ENCODE data around the gene ADCY10.
"Not testable (repeated sequence)": the region's sequence is repeated elsewhere in the genome, so short reads cannot be mapped to it uniquely, and the experiment has no call there.

ADCY10 gene

GRCh38 chr1:167860231-167860923 lies 53.6 kb downstream of the ADCY10 start:
- DNase-seq (ENCODE audit: low spot score), result no peak

- no peak for DNase-seq (ENCODE audit: low spot score)
Measured at GRCh38 chr1:167856711-167857418, 57.1 kb downstream of the ADCY10 start.

- DNase-seq (ENCODE audit: low spot score), result no peak
Measured at GRCh38 chr1:167854184-167854583, 59.8 kb downstream of the ADCY10 start.

GRCh38 chr1:167849666-167850065 lies 64.3 kb downstream of the ADCY10 start:
- DNase-seq (ENCODE audit: low spot score), result no peak

- no peak for DNase-seq (ENCODE audit: low spot score)
Measured at GRCh38 chr1:167842872-167843271, 71.1 kb downstream of the ADCY10 start.

- DNase-seq (ENCODE audit: low spot score), result no peak
Measured at GRCh38 chr1:167841530-167841929, 72.4 kb downstream of the ADCY10 start.

GRCh38 chr1:167839009-167839408 lies 74.9 kb downstream of the ADCY10 start:
- no peak for DNase-seq (ENCODE audit: low spot score)

- DNase-seq (ENCODE audit: low spot score), result no peak
Measured at GRCh38 chr1:167837326-167837725, 76.6 kb downstream of the ADCY10 start.

- DNase-seq (ENCODE audit: low spot score), result no peak
Measured at GRCh38 chr1:167836197-167836596, 77.7 kb downstream of the ADCY10 start.

- no peak for DNase-seq (ENCODE audit: low spot score)
Measured at GRCh38 chr1:167833904-167834303, 80.0 kb downstream of the ADCY10 start.

GRCh38 chr1:167832693-167833092 lies 81.2 kb downstream of the ADCY10 start:
- no peak for DNase-seq (ENCODE audit: low spot score)

- not testable (repeated sequence) for DNase-seq (ENCODE audit: low spot score)
Measured at GRCh38 chr1:167830668-167831067, 83.3 kb downstream of the ADCY10 start.

GRCh38 chr1:167829868-167830267 lies 84.1 kb downstream of the ADCY10 start:
- DNase-seq (ENCODE audit: low spot score), result no peak

GRCh38 chr1:167826127-167826526 lies 87.8 kb downstream of the ADCY10 start:
- DNase-seq (ENCODE audit: low spot score), result no peak

GRCh38 chr1:167825419-167826079 lies 88.4 kb downstream of the ADCY10 start:
- DNase-seq (ENCODE audit: low spot score), result no peak

GRCh38 chr1:167824163-167824794 lies 89.7 kb downstream of the ADCY10 start:
- DNase-seq (ENCODE audit: low spot score), result no peak

- DNase-seq (ENCODE audit: low spot score), result no peak
Measured at GRCh38 chr1:167821969-167822685, 91.8 kb downstream of the ADCY10 start.

GRCh38 chr1:167821356-167821685 lies 92.6 kb downstream of the ADCY10 start:
- peak; percentile 8 for DNase-seq (ENCODE audit: low spot score)

- no peak for DNase-seq (ENCODE audit: low spot score)
Measured at GRCh38 chr1:167820684-167821355, 93.1 kb downstream of the ADCY10 start.

GRCh38 chr1:167819849-167820683 lies 93.9 kb downstream of the ADCY10 start:
- DNase-seq (ENCODE audit: low spot score), result peak; percentile 72
